HFF-Myc (cell line): ENCODE measurements around the gene C3orf20.

Experiments
- DNase-seq: peaks from one replicate; pipeline ENCODE4 v3.0.0-alpha.2; 2011; ENCODE audit warnings: low read depth; ENCODE audit errors: extremely low read depth
- H3K4me3 ChIP-seq: replicated peaks from 2 replicates; pipeline ENCODE4 v1.5.1; 2011; ENCODE audit warnings: low read depth, mild to moderate bottlenecking, control low read depth, low read length
- CTCF ChIP-seq: IDR thresholded peaks from 2 replicates; pipeline ENCODE4 v1.5.1; 2012; ENCODE audit warnings: mild to moderate bottlenecking, low read depth, low read length, control low read depth; ENCODE audit errors: missing control alignments

Gene C3orf20

DNA sequence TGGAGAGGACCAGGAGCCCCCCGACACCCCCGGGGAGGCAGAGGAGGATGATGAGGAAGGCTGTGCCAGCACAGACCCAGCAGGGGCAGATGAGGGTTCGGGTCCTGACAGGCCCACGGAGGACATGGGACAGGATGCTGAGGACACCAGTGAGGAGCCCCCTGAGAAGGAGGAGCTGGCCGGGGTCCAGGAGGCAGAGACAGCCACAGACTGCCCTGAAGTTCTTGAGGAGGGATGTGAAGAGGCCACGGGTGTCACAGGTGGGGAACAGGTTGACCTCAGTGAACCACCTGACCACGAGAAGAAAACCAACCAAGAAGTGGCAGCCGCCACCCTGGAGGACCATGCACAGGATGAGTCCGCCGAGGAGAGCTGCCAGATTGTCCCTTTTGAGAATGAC is 144.7 kb downstream of the C3orf20 start:
- no peak for TF ChIP-seq CTCF
- no peak for DNase-seq
- H3K4me3 ChIP-seq, result no peak overlapping the region

GRCh38 chr3:14820156-14820555 is 145.2 kb downstream of the C3orf20 start:
- no peak for TF ChIP-seq CTCF
- DNase-seq, result no peak
- no peak overlapping the region for H3K4me3 ChIP-seq

GRCh38 chr3:14821151-14821550 is 146.2 kb downstream of the C3orf20 start:
- no peak for DNase-seq
- no peak for TF ChIP-seq CTCF
- H3K4me3 ChIP-seq, result no peak overlapping the region

- TF ChIP-seq CTCF, result no peak
- DNase-seq, result no peak
- H3K4me3 ChIP-seq, result no peak overlapping the region
These were observed 147.2 kb downstream of the C3orf20 start for GRCh38 chr3:14822134-14822533.
